ENCODE data around the gene TMTC3.
"Not testable (repeated sequence)": the region's sequence is repeated elsewhere in the genome, so short reads cannot be mapped to it uniquely, and the experiment has no call there.

Gene TMTC3

GRCh38 chr12:88141774-88142609 is at the start of gene TMTC3, which contains the start of gene CEP290:
Gene TMTC3, plus strand, starts transcription at chr12:88142307. Its CDS starts 6,009 bp downstream, at chr12:88148316.
Gene CEP290, minus strand, starts transcription at chr12:88142088. Its CDS starts 781 bp downstream, at chr12:88141307.
- H3K4me3 ChIP-seq = peak within 1 kb of the TSS; percentile 80
- H3K4me1 ChIP-seq = peaks cover 28% of the 10 kb centered on the region
- H3K36me3 ChIP-seq (replicated peaks) = no peaks in the 10 kb centered on the region; the same call in 1 of the 2 replicates
- peak; percentile 94 to 97 for DNase-seq (ENCODE audit: low spot score in 2 of 2)
- in situ Hi-C loops (cut with MboI; ENCODE audit: low sequenced_read_pairs) = loop anchor here (10.0 to 25.0 kb wide), 2 partner anchors 423 to 845 kb away; no protein-coding TSS in a partner anchor
- H3K9me3 ChIP-seq = no peaks in the 10 kb centered on the region
- no peaks in the 10 kb centered on the region for H3K27me3 ChIP-seq (ENCODE audit: low read depth)

DNA sequence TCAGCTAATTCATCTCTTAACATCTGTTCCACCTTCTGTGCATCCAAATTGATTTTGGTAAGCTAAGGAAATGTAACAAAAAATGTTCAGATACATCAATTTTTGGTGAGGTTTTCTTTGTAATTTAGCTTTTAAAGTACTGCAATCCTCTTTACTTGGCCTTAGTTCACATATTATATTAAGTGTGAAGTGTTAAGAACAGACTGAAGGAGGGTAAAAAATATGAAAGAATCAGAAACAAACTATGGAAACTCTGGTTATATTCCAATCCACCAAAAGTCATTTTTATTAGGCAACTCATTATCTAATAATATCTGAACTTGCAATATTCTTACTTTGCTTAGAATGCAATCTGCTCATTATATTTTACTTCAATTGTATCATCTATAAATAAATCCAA is 49.3 kb upstream of the TMTC3 start:
- no peak overlapping the region for H3K4me3 ChIP-seq
- in situ Hi-C loops (cut with MboI; ENCODE audit: low sequenced_read_pairs) = no loop called here
- no peak for DNase-seq (ENCODE audit: low spot score in 2 of 2)
- no peaks in the 10 kb centered on the region for H3K27me3 ChIP-seq (ENCODE audit: low read depth)
- no peaks in the 10 kb centered on the region for H3K4me1 ChIP-seq
- H3K9me3 ChIP-seq = no peaks in the 10 kb centered on the region
- H3K36me3 ChIP-seq (replicated peaks) = peaks cover 5% of the 10 kb centered on the region

DNA sequence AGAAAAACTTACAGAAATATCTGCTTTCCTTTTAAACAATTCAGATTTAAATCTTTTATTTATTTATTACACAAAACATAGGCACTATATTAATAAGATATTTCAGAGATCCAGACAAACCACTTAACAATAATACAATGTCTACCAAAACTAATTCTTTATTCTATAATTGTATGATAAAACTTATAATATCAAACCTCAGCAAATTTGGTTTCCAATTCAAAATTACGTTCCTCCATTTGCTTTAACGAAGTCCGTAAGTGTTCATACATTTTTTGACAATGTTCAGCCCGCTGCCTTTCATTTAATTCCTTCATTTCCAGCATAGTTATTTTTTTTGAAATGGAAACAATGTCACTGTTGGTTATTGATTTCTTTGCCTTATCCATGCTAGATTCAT is 48.5 kb upstream of the TMTC3 start:
- H3K36me3 ChIP-seq (replicated peaks) = peaks cover 5% of the 10 kb centered on the region
- H3K9me3 ChIP-seq = no peaks in the 10 kb centered on the region
- no peaks in the 10 kb centered on the region for H3K4me1 ChIP-seq
- H3K4me3 ChIP-seq = no peak overlapping the region
- in situ Hi-C loops (cut with MboI; ENCODE audit: low sequenced_read_pairs) = no loop called here
- no peaks in the 10 kb centered on the region for H3K27me3 ChIP-seq (ENCODE audit: low read depth)
- DNase-seq (ENCODE audit: low spot score in 2 of 2) = no peak

DNA sequence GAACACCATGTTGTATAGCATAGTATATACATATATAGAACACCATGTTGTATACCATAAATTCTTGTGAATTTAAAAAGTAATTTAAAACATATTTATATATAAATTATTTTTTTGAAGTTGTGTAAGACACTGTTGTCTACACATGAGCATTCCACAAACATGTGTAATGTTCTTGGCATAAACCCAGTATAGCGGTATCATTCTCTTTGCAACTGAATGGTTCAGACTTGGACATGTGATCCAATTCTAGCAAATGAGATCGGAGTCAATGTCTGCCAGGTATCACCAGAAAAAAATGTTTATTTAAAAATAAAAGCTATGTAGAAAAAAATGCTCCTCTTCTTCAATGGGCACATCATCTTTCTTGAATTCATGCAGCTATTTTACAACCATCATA is 34.1 kb upstream of the TMTC3 start:
- Histone ChIP-seq H3K4me3 (no peak overlapping the region), H3K27me3 (ENCODE audit: low read depth) (no peaks in the 10 kb centered on the region), H3K9me3 (no peaks in the 10 kb centered on the region), H3K4me1 (no peaks in the 10 kb centered on the region), H3K36me3 (replicated peaks) (peaks cover 6% of the 10 kb centered on the region)
- in situ Hi-C loops (cut with MboI; ENCODE audit: low sequenced_read_pairs) = no loop called here
- DNase-seq (ENCODE audit: low spot score in 2 of 2) = no peak

GRCh38 chr12:88111074-88111652 is 30.9 kb upstream of the TMTC3 start:
- in situ Hi-C loops (cut with MboI; ENCODE audit: low sequenced_read_pairs) = no loop called here
- no peaks in the 10 kb centered on the region for H3K9me3 ChIP-seq
- peak in 1 of 2 experiments; percentile 22 for DNase-seq (ENCODE audit: low spot score in 2 of 2)
- H3K36me3 ChIP-seq (replicated peaks) = peaks cover 10% of the 10 kb centered on the region
- H3K4me3 ChIP-seq = no peak overlapping the region
- H3K27me3 ChIP-seq (ENCODE audit: low read depth) = no peaks in the 10 kb centered on the region
- H3K4me1 ChIP-seq = no peaks in the 10 kb centered on the region

DNA sequence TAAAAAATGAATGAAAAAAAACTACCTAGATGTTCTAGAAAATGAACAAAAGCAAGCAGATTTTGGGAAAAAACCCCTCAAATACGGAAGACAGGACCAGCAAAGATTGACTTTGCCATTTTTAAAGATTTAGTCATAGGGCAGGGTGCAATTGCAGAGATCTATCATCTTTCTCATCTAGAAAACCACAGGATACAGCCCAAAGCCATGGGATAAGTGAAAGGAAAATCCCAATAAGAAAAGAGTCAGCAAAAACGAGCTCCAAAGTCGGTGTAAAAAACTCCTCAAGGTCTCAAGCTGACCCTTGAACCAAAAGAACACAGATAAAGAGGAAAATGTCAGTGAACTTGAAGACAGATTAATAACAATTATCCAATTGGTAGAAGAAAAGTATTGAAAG is 28.2 kb upstream of the TMTC3 start:
- H3K9me3 ChIP-seq = no peaks in the 10 kb centered on the region
- in situ Hi-C loops (cut with MboI; ENCODE audit: low sequenced_read_pairs) = no loop called here
- peaks cover 10% of the 10 kb centered on the region for H3K36me3 ChIP-seq (replicated peaks)
- no peaks in the 10 kb centered on the region for H3K4me1 ChIP-seq
- DNase-seq (ENCODE audit: low spot score in 2 of 2) = no peak
- no peak overlapping the region for H3K4me3 ChIP-seq
- no peaks in the 10 kb centered on the region for H3K27me3 ChIP-seq (ENCODE audit: low read depth)

- DNase-seq (ENCODE audit: low spot score in 2 of 2) = no peak
- Histone ChIP-seq H3K4me1 (no peaks in the 10 kb centered on the region), H3K36me3 (replicated peaks) (peaks cover 8% of the 10 kb centered on the region), H3K27me3 (ENCODE audit: low read depth) (no peaks in the 10 kb centered on the region), H3K4me3 (no peak overlapping the region), H3K9me3 (no peaks in the 10 kb centered on the region)
- in situ Hi-C loops (cut with MboI; ENCODE audit: low sequenced_read_pairs) = no loop called here
Observed at GRCh38 chr12:88122666-88123065, 19.4 kb upstream of the TMTC3 start.

DNA sequence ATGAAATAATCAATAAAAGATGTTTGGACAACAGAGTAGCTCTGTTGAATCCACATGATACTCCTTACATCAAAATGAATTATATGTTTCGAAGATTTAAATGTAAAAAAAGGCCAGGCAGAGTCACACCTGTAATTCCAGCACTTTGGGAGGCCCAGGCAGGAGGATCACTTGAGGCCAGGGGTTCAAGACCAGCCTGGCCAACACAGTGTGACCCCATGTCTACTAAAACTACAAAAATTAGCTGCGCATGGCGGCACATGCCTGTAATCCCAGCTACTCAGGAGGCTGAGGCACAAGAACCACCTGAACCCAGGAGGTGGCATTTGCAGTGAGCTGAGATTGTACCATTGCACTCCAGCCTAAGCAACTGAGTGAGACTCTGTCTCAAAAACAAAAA is 15.0 kb upstream of the TMTC3 start:
- Histone ChIP-seq H3K4me1 (no peaks in the 10 kb centered on the region), H3K36me3 (replicated peaks) (peaks cover 10% of the 10 kb centered on the region), H3K4me3 (no peak overlapping the region), H3K9me3 (no peaks in the 10 kb centered on the region), H3K27me3 (ENCODE audit: low read depth) (no peaks in the 10 kb centered on the region)
- no peak for DNase-seq (ENCODE audit: low spot score in 2 of 2)
- in situ Hi-C loops (cut with MboI; ENCODE audit: low sequenced_read_pairs) = loop anchor here (25.0 kb wide), 1 partner anchor 860 kb away; no protein-coding TSS in a partner anchor

DNA sequence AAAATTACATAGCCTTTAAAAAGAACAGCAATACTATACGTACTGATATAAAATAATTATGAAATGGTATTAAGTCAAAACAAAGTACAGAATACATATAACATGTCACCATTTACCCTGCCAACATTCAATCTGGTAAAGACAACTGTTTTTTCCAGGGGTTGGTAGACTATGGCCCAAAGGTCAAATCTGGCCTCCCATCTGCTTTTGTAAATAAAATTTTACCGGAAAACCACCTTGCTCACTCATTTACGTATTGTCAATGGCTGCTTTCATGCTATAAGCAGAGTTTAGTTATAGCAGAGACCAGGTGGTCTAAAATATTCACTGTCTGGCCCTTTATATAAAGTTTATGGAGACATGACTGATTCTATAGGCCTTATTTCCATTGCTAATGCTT is 14.3 kb upstream of the TMTC3 start:
- Histone ChIP-seq H3K4me3 (no peak overlapping the region), H3K27me3 (ENCODE audit: low read depth) (no peaks in the 10 kb centered on the region), H3K9me3 (no peaks in the 10 kb centered on the region), H3K4me1 (no peaks in the 10 kb centered on the region; the same call in 1 of the 2 replicates), H3K36me3 (replicated peaks) (peaks cover 10% of the 10 kb centered on the region)
- no peak for DNase-seq (ENCODE audit: low spot score in 2 of 2)
- in situ Hi-C loops (cut with MboI; ENCODE audit: low sequenced_read_pairs) = loop anchor here (25.0 kb wide), 1 partner anchor 859 kb away; no protein-coding TSS in a partner anchor

DNA sequence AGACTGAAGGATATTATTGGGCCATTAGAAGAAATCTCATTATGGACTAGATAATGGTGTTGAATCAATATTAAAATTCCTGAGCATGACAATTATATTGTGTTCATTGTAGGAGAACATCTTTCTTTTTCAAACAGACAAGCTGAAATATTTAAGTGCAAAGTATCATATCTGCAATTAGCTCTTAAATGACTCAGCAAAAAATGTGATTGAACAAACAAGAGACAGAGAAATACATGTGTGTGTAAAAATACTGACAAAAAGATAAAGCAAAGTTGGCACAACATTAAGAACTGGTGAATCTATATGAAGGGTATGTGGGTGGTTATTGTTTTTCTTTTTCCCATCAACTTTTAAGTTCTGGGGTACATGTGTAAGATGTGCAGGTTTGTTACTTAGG is 9.7 kb upstream of the TMTC3 start:
- no peak for DNase-seq (ENCODE audit: low spot score in 2 of 2)
- Histone ChIP-seq H3K36me3 (replicated peaks) (peaks cover 5% of the 10 kb centered on the region), H3K4me3 (no peak overlapping the region), H3K9me3 (no peaks in the 10 kb centered on the region), H3K27me3 (ENCODE audit: low read depth) (no peaks in the 10 kb centered on the region), H3K4me1 (no peaks in the 10 kb centered on the region; the same call in 1 of the 2 replicates)
- in situ Hi-C loops (cut with MboI; ENCODE audit: low sequenced_read_pairs) = loop anchor here (25.0 kb wide), 1 partner anchor 855 kb away; no protein-coding TSS in a partner anchor

DNA sequence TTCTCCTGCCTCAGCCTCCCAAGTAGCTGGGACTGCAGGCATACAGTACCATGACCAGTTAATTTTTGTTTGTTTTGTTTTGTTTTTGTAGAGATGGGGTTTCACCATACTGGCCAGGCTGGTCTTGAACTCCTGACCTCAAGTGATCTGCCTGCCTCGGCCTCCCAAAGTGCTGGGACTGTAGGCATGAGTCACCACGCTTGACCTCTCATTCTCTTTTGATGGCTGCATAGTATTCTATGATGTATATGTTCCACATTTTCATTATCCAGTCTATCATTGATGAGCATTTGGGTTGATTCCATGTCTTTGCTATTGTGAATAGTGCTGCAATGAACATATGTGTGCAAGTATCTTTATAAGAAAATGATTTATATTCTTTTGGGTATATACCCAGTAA is 8.9 kb upstream of the TMTC3 start:
- H3K4me1 ChIP-seq; H3K36me3 ChIP-seq (replicated peaks); H3K4me3 ChIP-seq; H3K9me3 ChIP-seq; DNase-seq (ENCODE audit: low spot score in 2 of 2); H3K27me3 ChIP-seq (ENCODE audit: low read depth): not testable (repeated sequence)
- in situ Hi-C loops (cut with MboI; ENCODE audit: low sequenced_read_pairs) = loop anchor here (25.0 kb wide), 1 partner anchor 854 kb away; no protein-coding TSS in a partner anchor

GRCh38 chr12:88139711-88140110 is 2.4 kb upstream of the TMTC3 start:
- not testable (repeated sequence) for H3K9me3 ChIP-seq; H3K27me3 ChIP-seq (ENCODE audit: low read depth); H3K4me3 ChIP-seq; H3K36me3 ChIP-seq (replicated peaks); DNase-seq (ENCODE audit: low spot score in 2 of 2)
- in situ Hi-C loops (cut with MboI; ENCODE audit: low sequenced_read_pairs) = loop anchor here (10.0 to 25.0 kb wide), 2 partner anchors 425 to 848 kb away; no protein-coding TSS in a partner anchor
- H3K4me1 ChIP-seq = peaks cover 17% of the 10 kb centered on the region

- in situ Hi-C loops (cut with MboI; ENCODE audit: low sequenced_read_pairs) = loop anchor here (10.0 to 25.0 kb wide), 2 partner anchors 423 to 846 kb away; no protein-coding TSS in a partner anchor
Observed at GRCh38 chr12:88141425-88141773, 708 bp upstream of the TMTC3 start.

DNA sequence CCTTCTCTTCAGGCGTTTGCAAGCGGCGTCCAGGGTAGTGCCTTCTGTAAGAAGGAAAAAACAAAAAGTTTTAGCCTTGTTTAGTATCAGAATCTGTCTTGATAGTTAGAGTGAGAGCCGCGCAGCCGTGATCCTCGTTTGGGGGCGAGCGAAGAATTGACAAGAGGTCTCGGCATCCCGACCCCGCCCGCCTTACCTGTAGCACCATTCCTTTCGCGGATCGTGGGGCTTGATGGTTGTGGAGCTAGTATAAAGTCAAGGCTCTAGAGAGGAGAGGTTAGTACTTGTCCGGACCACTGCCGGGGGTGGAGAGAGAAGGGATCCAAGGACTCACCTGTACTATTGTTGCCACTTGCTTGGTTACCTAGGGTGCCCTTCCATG is 494 bp downstream of the TMTC3 start:
- Histone ChIP-seq H3K27me3 (ENCODE audit: low read depth) (no peaks in the 10 kb centered on the region), H3K4me1 (peaks cover 28% of the 10 kb centered on the region), H3K9me3 (no peaks in the 10 kb centered on the region), H3K36me3 (replicated peaks) (no peaks in the 10 kb centered on the region; the same call in 1 of the 2 replicates), H3K4me3 (peak overlapping the region; percentile 80)
- DNase-seq (ENCODE audit: low spot score in 2 of 2) = peak in 1 of 2 experiments; percentile 36
- in situ Hi-C loops (cut with MboI; ENCODE audit: low sequenced_read_pairs) = loop anchor here (10.0 to 25.0 kb wide), 2 partner anchors 422 to 845 kb away; no protein-coding TSS in a partner anchor

More at GRCh38 chr12:88141425-88141773, 708 bp upstream of the TMTC3 start:
- Histone ChIP-seq H3K27me3 (ENCODE audit: low read depth) (no peaks in the 10 kb centered on the region), H3K36me3 (replicated peaks) (no peaks in the 10 kb centered on the region; the same call in 1 of the 2 replicates), H3K4me1 (peaks cover 28% of the 10 kb centered on the region), H3K9me3 (no peaks in the 10 kb centered on the region), H3K4me3 (peak overlapping the region; percentile 80)
- DNase-seq (ENCODE audit: low spot score in 2 of 2) = no peak

Measured in HAP-1 (cell line).